M059J (cell line): ENCODE measurements around the gene WDR17. TPM values are rescaled to one million over a fixed set of nuclear protein-coding genes. Genes with fewer than 3 reads are reported as not detected.

Source experiments
- DNase-seq: peaks from one replicate; pipeline ENCODE4 v3.0.0-alpha.2; 2012; ENCODE audit warnings: low read depth
- total RNA-seq: library from RNA; depleted of rRNA; stranded (reverse); fragments of >200 nt; shearing (Covaris generic); gene quantifications from 2 replicates; pipeline ENCODE4 v1.2.3, GENCODE V29; 2014

WDR17 gene
- total RNA-seq, 1 experiment from 2014 or later = 0.86 TPM

GRCh38 chr4:176090115-176090514, 24.5 kb downstream of the WDR17 start:
- no peak for DNase-seq

GRCh38 chr4:176099314-176099713, 33.7 kb downstream of the WDR17 start:
- no peak for DNase-seq

GRCh38 chr4:176102414-176103063, 36.9 kb downstream of the WDR17 start:
- no peak for DNase-seq

GRCh38 chr4:176107695-176108094, 42.1 kb downstream of the WDR17 start:
- no peak for DNase-seq

GRCh38 chr4:176123710-176124407, 58.2 kb downstream of the WDR17 start:
- peak; percentile 30 for DNase-seq

GRCh38 chr4:176125063-176125462, 59.4 kb downstream of the WDR17 start:
- no peak for DNase-seq

- DNase-seq = no peak
Observed at GRCh38 chr4:176134670-176135069, 69.0 kb downstream of the WDR17 start.

GRCh38 chr4:176137631-176138030, 72.0 kb downstream of the WDR17 start:
- DNase-seq = peak; percentile 45

GRCh38 chr4:176139518-176139917, 73.9 kb downstream of the WDR17 start:
- no peak for DNase-seq

- no peak for DNase-seq
Observed at GRCh38 chr4:176142253-176142652, 76.6 kb downstream of the WDR17 start.

- DNase-seq = peak; percentile 24
Observed at GRCh38 chr4:176149680-176150355, 84.2 kb downstream of the WDR17 start.

GRCh38 chr4:176150356-176150682, 84.7 kb downstream of the WDR17 start:
- peak; percentile 51 for DNase-seq

GRCh38 chr4:176150704-176151103, 85.1 kb downstream of the WDR17 start:
- DNase-seq = no peak

GRCh38 chr4:176153124-176153523, 87.5 kb downstream of the WDR17 start:
- DNase-seq = no peak

- DNase-seq = peak; percentile 99
Observed at GRCh38 chr4:176156656-176157055, 91.0 kb downstream of the WDR17 start.

- DNase-seq = no peak
Observed at GRCh38 chr4:176163041-176163440, 97.4 kb downstream of the WDR17 start.

- DNase-seq = peak; percentile 68
Observed at GRCh38 chr4:176185051-176185450, 119.4 kb downstream of the WDR17 start.

- peak; percentile 31 for DNase-seq
Observed at GRCh38 chr4:176186067-176186466, 120.4 kb downstream of the WDR17 start.

- DNase-seq = peak; percentile 60
Observed at GRCh38 chr4:176186671-176187395, 121.2 kb downstream of the WDR17 start.

GRCh38 chr4:176187624-176188023, 122.0 kb downstream of the WDR17 start:
- peak; percentile 70 for DNase-seq

GRCh38 chr4:176188654-176189053, 123.0 kb downstream of the WDR17 start:
- DNase-seq = no peak
